GM12878 (cell line): Measurements from ENCODE around the gene TMEM181. TPM values are rescaled to one million over a fixed set of nuclear protein-coding genes. Genes with fewer than 3 reads are reported as not detected.

Source experiments
- ATAC-seq: fragments of 200-7000 bp; cut with Tn5 transposase; 3 replicates; pipeline ENCODE4 v1.9.1; 2020; ENCODE audit warnings: mild to moderate bottlenecking, moderate library complexity
- BruUV-seq: library from RNA; stranded (reverse); fragments of 400-500 nt; replicated peaks from 2 replicates; lab custom pipeline; 2021; lab: Mats Ljungman, UMichigan
- CTCF ChIA-PET: fragments of 300-600 bp; sonication (Branson Sonifier 250); formaldehyde crosslinking; extraction: SDS; loops from one replicate; lab custom pipeline; 2021; ENCODE audit warnings: inconsistent platforms; lab: Yijun Ruan, JAX
- POLR2A ChIA-PET: fragments of 350-600 bp; formaldehyde crosslinking; extraction: SDS; loops from one replicate; lab custom pipeline; 2021; ENCODE audit warnings: inconsistent platforms; lab: Charles Lee
- RAD21 ChIA-PET: fragments of 300-600 bp; sonication (Branson Sonifier 250); formaldehyde crosslinking; loops from one replicate; lab custom pipeline; 2023; ENCODE audit warnings: antibody characterized with exemption; ENCODE audit not compliant: unreplicated experiment; lab: Charles Lee
- SMC1A ChIA-PET: fragments of 300-600 bp; sonication (Branson Sonifier 250); formaldehyde crosslinking; loops from one replicate; lab custom pipeline; 2023; ENCODE audit not compliant: unreplicated experiment, uncharacterized antibody; lab: Charles Lee
- DNase-seq: peaks from one replicate; pipeline ENCODE4 v3.0.0-alpha.2; 2011; ENCODE audit warnings: low read depth, low spot score
- FAIRE-seq: peaks from 3 replicates; lab custom pipeline; 2011; peaks lifted over from hg19 to GRCh38; lab: Jason Lieb, UNC
- H2AFZ ChIP-seq: 2 replicates; pipeline ENCODE4 v1.6.0; 2011; ENCODE audit warnings: low read depth, low read length, control low read depth; ENCODE audit not compliant: control insufficient read depth
- H3K27ac ChIP-seq: 2 replicates; pipeline ENCODE4 v1.5.1; 2011; ENCODE audit warnings: control low read depth; ENCODE audit not compliant: control insufficient read depth, insufficient read depth
- H3K27me3 ChIP-seq, 2 experiments: replicated peaks in 1 of 2; 2 replicates each; pipeline versions ENCODE4 v1.6.0 to v1.6.1; 2011; ENCODE audit warnings: low read length in 1 of 2; ENCODE audit not compliant: control insufficient read depth in 2 of 2, insufficient read depth in 2 of 2
- H3K36me3 ChIP-seq, 2 experiments: 2 replicates each; pipeline ENCODE4 v1.5.1; 2011; ENCODE audit warnings: low read length in 1 of 2; ENCODE audit not compliant: control insufficient read depth in 2 of 2, insufficient read depth in 2 of 2
- H3K4me1 ChIP-seq: 2 replicates; pipeline ENCODE4 v1.6.1; 2011; ENCODE audit warnings: mild to moderate bottlenecking, low read length, moderate library complexity, mixed read lengths; ENCODE audit not compliant: control insufficient read depth, insufficient read depth
- H3K4me2 ChIP-seq: 2 replicates; pipeline ENCODE4 v1.6.0; 2011; ENCODE audit warnings: control low read depth; ENCODE audit not compliant: control insufficient read depth, insufficient read depth
- H3K4me3 ChIP-seq: fragments of 200-600 bp; sonication (generic); 2 replicates; pipeline ENCODE4 v1.5.1; 2016
- H3K79me2 ChIP-seq: 2 replicates; pipeline ENCODE4 v1.6.0; 2011; ENCODE audit warnings: low read length; ENCODE audit not compliant: control insufficient read depth, insufficient read depth
- H3K9ac ChIP-seq: 2 replicates; pipeline ENCODE4 v1.8.0; 2011; ENCODE audit warnings: low read length, control low read depth, mixed read lengths; ENCODE audit not compliant: control insufficient read depth, insufficient read depth
- H3K9me3 ChIP-seq: replicated peaks from 3 replicates; pipeline ENCODE4 v1.5.1; 2011; ENCODE audit warnings: mild to moderate bottlenecking, low read length; ENCODE audit not compliant: control insufficient read depth, insufficient read depth
- H4K20me1 ChIP-seq: 2 replicates; pipeline ENCODE4 v1.6.0; 2011; ENCODE audit not compliant: control insufficient read depth, insufficient read depth
- ATF7 ChIP-seq: fragments of 450-650 bp; IDR thresholded peaks from 2 replicates; pipeline ENCODE4 v1.6.1; 2016; ENCODE audit warnings: low read depth, mild to moderate bottlenecking
- BHLHE40 ChIP-seq, 2 experiments: fragments of 450-650 bp in 1 of 2; IDR thresholded peaks; 2 replicates each; pipeline ENCODE4 v1.6.1; 2011 to 2017; ENCODE audit warnings: low read depth in 2 of 2, borderline replicate concordance in 1 of 2, improper control_type of control experiment in 1 of 2, low read length in 1 of 2, mild to moderate bottlenecking in 1 of 2
- CHD4 ChIP-seq: fragments of 200-600 bp; sonication (generic); IDR thresholded peaks from 2 replicates; pipeline ENCODE4 v1.6.1; 2016; ENCODE audit warnings: mild to moderate bottlenecking
- CREB1 ChIP-seq: IDR thresholded peaks from 2 replicates; pipeline ENCODE4 v1.6.1; 2012; ENCODE audit warnings: low read depth, mild to moderate bottlenecking, inconsistent platforms
- DPF2 ChIP-seq: fragments of 450-650 bp; IDR thresholded peaks from 2 replicates; pipeline ENCODE4 v1.6.1; 2017; ENCODE audit warnings: mild to moderate bottlenecking
- JUNB ChIP-seq: IDR thresholded peaks from 2 replicates; pipeline ENCODE4 v1.6.1; 2016; ENCODE audit warnings: antibody characterized with exemption, mild to moderate bottlenecking
- LARP7 ChIP-seq: fragments of 450-650 bp; IDR thresholded peaks from 2 replicates; pipeline ENCODE4 v1.6.1; 2017; ENCODE audit warnings: mild to moderate bottlenecking
- MLLT1 ChIP-seq: fragments of 450-650 bp; IDR thresholded peaks from 2 replicates; pipeline ENCODE4 v1.6.1; 2016; ENCODE audit warnings: mild to moderate bottlenecking
- MYB ChIP-seq: fragments of 150-350 bp; IDR thresholded peaks from 2 replicates; pipeline ENCODE4 v1.6.1; 2014; ENCODE audit warnings: mild to moderate bottlenecking, low read depth, low read length, borderline replicate concordance
- RUNX3 ChIP-seq: IDR thresholded peaks from 2 replicates; pipeline ENCODE4 v1.6.1; 2012; ENCODE audit warnings: low read length, inconsistent platforms
- STAT1 ChIP-seq: fragments of 450-650 bp; conservative IDR thresholded peaks from 2 replicates; pipeline ENCODE4 v1.6.1; 2014; ENCODE audit warnings: antibody characterized with exemption, mild to moderate bottlenecking
- TAF1 ChIP-seq: IDR thresholded peaks from 2 replicates; pipeline ENCODE4 v1.6.1; 2011; ENCODE audit warnings: mild to moderate bottlenecking, low read depth, low read length, borderline replicate concordance
- YBX1 ChIP-seq: fragments of 450-650 bp; IDR thresholded peaks from 2 replicates; pipeline ENCODE4 v1.6.1; 2016; ENCODE audit warnings: antibody characterized with exemption
- WGBS: methylation state at CpG from one replicate; pipeline ENCODE4 v1.1.6; 2016; ENCODE audit warnings: low lambda C conversion rate; ENCODE audit not compliant: insufficient replicate concordance, insufficient coverage; ENCODE audit errors: missing lambda C conversion rate; 5-methylcytosine and 5-hydroxymethylcytosine counted together
- in situ Hi-C: fragments of 300-500 bp; cut with MboI; formaldehyde crosslinking; loops from 9 replicates; pipeline ENCODE4 v1.14.3; 2018; ENCODE audit warnings: mixed read lengths
- intact Hi-C: fragments of 100-400 bp; cut with micrococcal nuclease; formaldehyde crosslinking; loops from one replicate; pipeline ENCODE4 v1.14.2; 2022; ENCODE audit not compliant: unreplicated experiment
- polyA plus RNA-seq, 11 experiments: library from polyadenylated mRNA; depleted of rRNA in 4 of 11; unstranded in 6 of 11; stranded (reverse) in 5 of 11; fragments of >200 nt; fragmentation: Nextera tagmentation in 4 of 11; fragmentation: Illumina TruSeq in 1 of 11; extraction: Ambion mirVana in 4 of 11; extraction: Trizol in 1 of 11; gene quantifications; 1 replicate in 1 of 11; 2 replicates in 10 of 11; pipeline versions ENCODE4 v1.2.1 to v1.2.3, GENCODE V29; 2011 to 2016; ENCODE audit warnings: inconsistent platforms in 2 of 11, missing spikeins in 2 of 11, low read depth in 1 of 11
- total RNA-seq, 4 experiments: library from RNA; depleted of rRNA in 3 of 4; stranded (reverse); fragments of >200 nt in 3 of 4; fragmentation: Illumina TruSeq in 1 of 4; extraction: Trizol in 1 of 4; gene quantifications; 2 replicates each; pipeline versions ENCODE4 v1.2.1 to v1.2.3, GENCODE V29; 2013 to 2021
- TF ChIP-seq, protein P1 (sequence below): fragments of 450-650 bp; IDR thresholded peaks from 2 replicates; pipeline ENCODE4 v1.6.1; 2017; ENCODE audit warnings: mild to moderate bottlenecking, moderate library complexity
- TF ChIP-seq, protein P2 (sequence below): fragments of 150-350 bp; IDR thresholded peaks from 2 replicates; pipeline ENCODE4 v1.6.1; 2014; ENCODE audit warnings: mild to moderate bottlenecking, low read depth, low read length
- TF ChIP-seq, protein P3 (sequence below): IDR thresholded peaks from 2 replicates; pipeline ENCODE4 v1.6.1; 2011; ENCODE audit warnings: low read depth, mild to moderate bottlenecking, low read length, moderate library complexity, borderline replicate concordance; ENCODE audit errors: extremely low read depth

TMEM181 gene
- total and polyA plus RNA-seq, 10 of the 15 experiments (the other 5 are each of a cell fraction or from before 2014, with no cell fraction given) = 1.5 to 7.9 (median 5.2) TPM

DNA sequence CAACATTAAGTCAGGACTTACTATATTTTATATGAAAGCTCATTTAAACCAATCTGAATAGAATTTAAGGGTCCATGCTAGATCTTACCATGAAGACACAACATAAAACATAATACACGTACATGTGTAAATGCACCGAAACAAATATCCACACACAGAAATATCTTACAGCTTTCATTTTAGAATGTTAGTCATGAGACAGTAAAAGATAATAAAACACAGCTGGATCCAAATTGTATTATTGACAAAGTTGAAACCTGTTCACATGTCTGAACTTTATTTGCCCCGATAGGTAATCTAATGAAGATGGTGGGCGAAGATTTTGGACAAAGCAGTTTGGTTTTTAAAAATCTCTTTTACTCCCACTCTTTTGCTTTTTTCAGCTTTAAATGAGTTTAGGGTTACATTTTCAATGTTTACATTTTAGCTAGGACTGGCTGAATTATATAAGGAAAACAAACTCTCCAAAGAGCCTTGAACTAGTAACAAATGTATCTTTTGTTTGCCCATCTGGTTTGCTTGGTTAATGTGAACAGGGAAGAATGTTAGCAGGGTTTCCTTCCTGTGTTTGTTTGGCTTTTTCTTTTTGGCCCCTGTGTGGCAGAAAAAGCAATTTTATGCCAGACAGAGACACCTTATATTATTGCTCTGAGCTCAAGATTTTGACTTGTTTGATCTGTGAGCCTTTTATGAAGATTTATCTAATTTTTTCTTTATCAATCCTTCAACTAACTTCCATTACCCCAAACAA lies 5.1 kb upstream of the TMEM181 start:
- ChIA-PET POLR2A (no interaction called here), SMC1A (interaction anchor here (0.6 to 1.9 kb wide), 4 partner anchors 16 to 149 kb away, joined by 3 to 4 read pairs (median 4); no protein-coding TSS in a partner anchor), CTCF (interaction anchor here (1.0 to 2.9 kb wide), 3 partner anchors 29 to 334 kb away, joined by 3 to 9 read pairs (median 3); no protein-coding TSS in a partner anchor), RAD21 (interaction anchor here (0.7 kb wide), 1 partner anchor 9 kb away, joined by 3 read pairs; no protein-coding TSS in a partner anchor)
- no TSS peak for BruUV-seq
- no peak overlapping the region for H3K9ac ChIP-seq
- H3K27ac ChIP-seq = no peak overlapping the region
- DNase-seq (no peak), ATAC-seq (no peak), FAIRE-seq (no peak)
- intact Hi-C loops (no loop called here), in situ Hi-C loops (no loop called here)
- H4K20me1 ChIP-seq = no peaks in the 10 kb centered on the region
- H3K4me1 ChIP-seq = peaks cover 3% of the 10 kb centered on the region; the same call in 1 of the 2 replicates
- no peaks in the 10 kb centered on the region for H3K79me2 ChIP-seq
- 95% methylated on average over 4 of the region's 4 CpGs for WGBS
- no peak overlapping the region for H3K4me2 ChIP-seq
- no peaks in the 10 kb centered on the region for H3K9me3 ChIP-seq
- no peaks in the 10 kb centered on the region for H3K36me3 ChIP-seq
- no peak overlapping the region for H2AFZ ChIP-seq
- H3K27me3 ChIP-seq = no peaks in the 10 kb centered on the region
- H3K4me3 ChIP-seq = no peak overlapping the region
- no peak for TF ChIP-seq RUNX3
- no peak for TF ChIP-seq CREB1
- no peak for TF ChIP-seq TAF1
- no peak for TF ChIP-seq JUNB
- TF ChIP-seq ATF7 = no peak
- no peak for TF ChIP-seq BHLHE40 (IDR thresholded peaks at IDR 0.05; ENCODE audit: borderline replicate concordance in 1 of 2, low read depth in 2 of 2, low read length in 1 of 2)
- TF ChIP-seq YBX1 = no peak
- TF ChIP-seq, protein P1, sequence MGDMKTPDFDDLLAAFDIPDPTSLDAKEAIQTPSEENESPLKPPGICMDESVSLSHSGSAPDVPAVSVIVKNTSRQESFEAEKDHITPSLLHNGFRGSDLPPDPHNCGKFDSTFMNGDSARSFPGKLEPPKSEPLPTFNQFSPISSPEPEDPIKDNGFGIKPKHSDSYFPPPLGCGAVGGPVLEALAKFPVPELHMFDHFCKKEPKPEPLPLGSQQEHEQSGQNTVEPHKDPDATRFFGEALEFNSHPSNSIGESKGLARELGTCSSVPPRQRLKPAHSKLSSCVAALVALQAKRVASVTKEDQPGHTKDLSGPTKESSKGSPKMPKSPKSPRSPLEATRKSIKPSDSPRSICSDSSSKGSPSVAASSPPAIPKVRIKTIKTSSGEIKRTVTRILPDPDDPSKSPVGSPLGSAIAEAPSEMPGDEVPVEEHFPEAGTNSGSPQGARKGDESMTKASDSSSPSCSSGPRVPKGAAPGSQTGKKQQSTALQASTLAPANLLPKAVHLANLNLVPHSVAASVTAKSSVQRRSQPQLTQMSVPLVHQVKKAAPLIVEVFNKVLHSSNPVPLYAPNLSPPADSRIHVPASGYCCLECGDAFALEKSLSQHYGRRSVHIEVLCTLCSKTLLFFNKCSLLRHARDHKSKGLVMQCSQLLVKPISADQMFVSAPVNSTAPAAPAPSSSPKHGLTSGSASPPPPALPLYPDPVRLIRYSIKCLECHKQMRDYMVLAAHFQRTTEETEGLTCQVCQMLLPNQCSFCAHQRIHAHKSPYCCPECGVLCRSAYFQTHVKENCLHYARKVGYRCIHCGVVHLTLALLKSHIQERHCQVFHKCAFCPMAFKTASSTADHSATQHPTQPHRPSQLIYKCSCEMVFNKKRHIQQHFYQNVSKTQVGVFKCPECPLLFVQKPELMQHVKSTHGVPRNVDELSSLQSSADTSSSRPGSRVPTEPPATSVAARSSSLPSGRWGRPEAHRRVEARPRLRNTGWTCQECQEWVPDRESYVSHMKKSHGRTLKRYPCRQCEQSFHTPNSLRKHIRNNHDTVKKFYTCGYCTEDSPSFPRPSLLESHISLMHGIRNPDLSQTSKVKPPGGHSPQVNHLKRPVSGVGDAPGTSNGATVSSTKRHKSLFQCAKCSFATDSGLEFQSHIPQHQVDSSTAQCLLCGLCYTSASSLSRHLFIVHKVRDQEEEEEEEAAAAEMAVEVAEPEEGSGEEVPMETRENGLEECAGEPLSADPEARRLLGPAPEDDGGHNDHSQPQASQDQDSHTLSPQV = no peak
- TF ChIP-seq MLLT1 = no peak
- TF ChIP-seq, protein P2, sequence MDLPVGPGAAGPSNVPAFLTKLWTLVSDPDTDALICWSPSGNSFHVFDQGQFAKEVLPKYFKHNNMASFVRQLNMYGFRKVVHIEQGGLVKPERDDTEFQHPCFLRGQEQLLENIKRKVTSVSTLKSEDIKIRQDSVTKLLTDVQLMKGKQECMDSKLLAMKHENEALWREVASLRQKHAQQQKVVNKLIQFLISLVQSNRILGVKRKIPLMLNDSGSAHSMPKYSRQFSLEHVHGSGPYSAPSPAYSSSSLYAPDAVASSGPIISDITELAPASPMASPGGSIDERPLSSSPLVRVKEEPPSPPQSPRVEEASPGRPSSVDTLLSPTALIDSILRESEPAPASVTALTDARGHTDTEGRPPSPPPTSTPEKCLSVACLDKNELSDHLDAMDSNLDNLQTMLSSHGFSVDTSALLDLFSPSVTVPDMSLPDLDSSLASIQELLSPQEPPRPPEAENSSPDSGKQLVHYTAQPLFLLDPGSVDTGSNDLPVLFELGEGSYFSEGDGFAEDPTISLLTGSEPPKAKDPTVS = no peak
- no peak for TF ChIP-seq LARP7
- TF ChIP-seq, protein P3, sequence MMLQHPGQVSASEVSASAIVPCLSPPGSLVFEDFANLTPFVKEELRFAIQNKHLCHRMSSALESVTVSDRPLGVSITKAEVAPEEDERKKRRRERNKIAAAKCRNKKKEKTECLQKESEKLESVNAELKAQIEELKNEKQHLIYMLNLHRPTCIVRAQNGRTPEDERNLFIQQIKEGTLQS = no peak
- TF ChIP-seq DPF2 = no peak
- TF ChIP-seq STAT1 = no peak
- no peak for TF ChIP-seq CHD4
- no peak for TF ChIP-seq MYB
